IMR-90 (cell line): Measurements from ENCODE around the gene SLC24A3. TPM values are rescaled to one million over a fixed set of nuclear protein-coding genes. Genes with fewer than 3 reads are reported as not detected.

Experiments used
- ATAC-seq: fragments of 200-7000 bp; cut with Tn5 transposase; 2 replicates; pipeline ENCODE4 v1.9.1; 2020; ENCODE audit warnings: low read depth, mild to moderate bottlenecking, moderate library complexity
- BruUV-seq: library from RNA; stranded (reverse); fragments of 400-500 nt; replicated peaks from 2 replicates; lab custom pipeline; 2021; lab: Mats Ljungman, UMichigan
- CTCF ChIA-PET: fragments of 300-600 bp; formaldehyde crosslinking; extraction: SDS; loops from one replicate; lab custom pipeline; 2021; ENCODE audit warnings: antibody characterized with exemption; lab: Yijun Ruan, JAX
- POLR2A ChIA-PET: fragments of 300-600 bp; sonication (Branson Sonifier 250); formaldehyde crosslinking; loops from one replicate; lab custom pipeline; 2022; ENCODE audit warnings: antibody characterized with exemption; ENCODE audit not compliant: unreplicated experiment; lab: Charles Lee
- DNase-seq: peaks from one replicate; pipeline ENCODE4 v3.0.0; 2013
- H2AFZ ChIP-seq: replicated peaks from 2 replicates; pipeline ENCODE3; 2013; ENCODE audit warnings: low read length, mild to moderate bottlenecking; ENCODE audit not compliant: poor library complexity
- H2AK5ac ChIP-seq: 2 replicates; pipeline ENCODE4 v1.6.1; 2013; ENCODE audit warnings: low read depth, low read length, inconsistent platforms
- H2AK9ac ChIP-seq: replicated peaks from 2 replicates; pipeline ENCODE3; 2013; ENCODE audit warnings: mild to moderate bottlenecking, low read depth, low read length, moderate library complexity; ENCODE audit not compliant: poor library complexity
- H2BK120ac ChIP-seq: 2 replicates; pipeline ENCODE4 v1.6.1; 2013; ENCODE audit warnings: low read depth, low read length, inconsistent platforms
- H2BK15ac ChIP-seq: 3 replicates; pipeline ENCODE4 v1.6.1; 2013; ENCODE audit warnings: low read depth, low read length, inconsistent platforms
- H2BK20ac ChIP-seq: 2 replicates; pipeline ENCODE4 v1.6.1; 2013; ENCODE audit warnings: low read depth, mild to moderate bottlenecking, inconsistent platforms, low read length, moderate library complexity
- H2BK5ac ChIP-seq: 2 replicates; pipeline ENCODE4 v1.6.1; 2013; ENCODE audit warnings: mild to moderate bottlenecking, low read depth, low read length, inconsistent platforms; ENCODE audit not compliant: poor library complexity, severe bottlenecking
- H3K14ac ChIP-seq: replicated peaks from 2 replicates; pipeline ENCODE4 v1.6.1; 2013; ENCODE audit warnings: low read depth, low read length, inconsistent platforms
- H3K18ac ChIP-seq: 2 replicates; pipeline ENCODE4 v1.6.1; 2013; ENCODE audit warnings: low read depth, low read length, control low read depth
- H3K23ac ChIP-seq: 2 replicates; pipeline ENCODE4 v1.6.1; 2013; ENCODE audit warnings: low read depth, low read length, inconsistent platforms
- H3K27ac ChIP-seq: 2 replicates; pipeline ENCODE4 v1.5.1; 2013; ENCODE audit warnings: mild to moderate bottlenecking, control low read depth, low read length; ENCODE audit not compliant: insufficient read depth
- H3K27me3 ChIP-seq: 2 replicates; pipeline ENCODE4 v1.6.1; 2013; ENCODE audit warnings: low read length; ENCODE audit not compliant: control insufficient read depth, insufficient read depth
- H3K36me3 ChIP-seq: 2 replicates; pipeline ENCODE4 v1.6.1; 2013; ENCODE audit warnings: low read length, mixed read lengths; ENCODE audit not compliant: control insufficient read depth, insufficient read depth
- H3K4ac ChIP-seq: 2 replicates; pipeline ENCODE4 v1.6.1; 2013; ENCODE audit warnings: low read depth, low read length, inconsistent platforms
- H3K4me1 ChIP-seq: 2 replicates; pipeline ENCODE4 v1.6.1; 2013; ENCODE audit warnings: low read length, mixed read lengths; ENCODE audit not compliant: control insufficient read depth, insufficient read depth
- H3K4me2 ChIP-seq: 2 replicates; pipeline ENCODE4 v1.6.1; 2013; ENCODE audit warnings: low read depth, mild to moderate bottlenecking, control low read depth, low read length, moderate library complexity
- H3K4me3 ChIP-seq: 2 replicates; pipeline ENCODE4 v1.5.1; 2013; ENCODE audit warnings: low read depth, mild to moderate bottlenecking, control low read depth, low read length, moderate library complexity; ENCODE audit not compliant: insufficient read depth
- H3K56ac ChIP-seq: 2 replicates; pipeline ENCODE4 v1.6.1; 2013; ENCODE audit warnings: low read length, inconsistent platforms; ENCODE audit not compliant: insufficient read depth; ENCODE audit errors: extremely low read depth
- H3K79me1 ChIP-seq, 2 experiments: 2 replicates each; pipeline ENCODE4 v1.6.1; 2013; ENCODE audit warnings: low read length in 2 of 2, inconsistent platforms in 1 of 2, low read depth in 1 of 2
- H3K9ac ChIP-seq: 2 replicates; pipeline ENCODE4 v1.6.1; 2013; ENCODE audit warnings: low read depth, low read length, control low read depth
- H3K9me1 ChIP-seq: 2 replicates; pipeline ENCODE4 v1.6.1; 2013; ENCODE audit warnings: low read length, inconsistent platforms; ENCODE audit not compliant: insufficient read depth
- H3K9me3 ChIP-seq: 2 replicates; pipeline ENCODE4 v1.6.1; 2013; ENCODE audit warnings: low read length; ENCODE audit not compliant: control insufficient read depth, insufficient read depth
- H4K20me1 ChIP-seq: 2 replicates; pipeline ENCODE4 v1.6.1; 2013; ENCODE audit warnings: low read length, inconsistent platforms; ENCODE audit not compliant: insufficient read depth
- H4K5ac ChIP-seq: 2 replicates; pipeline ENCODE4 v1.6.1; 2013; ENCODE audit warnings: mild to moderate bottlenecking, low read depth, low read length, control low read depth
- H4K8ac ChIP-seq, 2 experiments: 2 replicates each; pipeline ENCODE4 v1.6.1; 2013; ENCODE audit warnings: low read depth in 2 of 2, low read length in 2 of 2, control low read depth in 1 of 2, inconsistent platforms in 1 of 2
- H4K91ac ChIP-seq: 2 replicates; pipeline ENCODE4 v1.6.1; 2013; ENCODE audit warnings: low read depth, low read length, inconsistent platforms; ENCODE audit not compliant: insufficient read depth
- CHD1 ChIP-seq: IDR thresholded peaks from 2 replicates; pipeline ENCODE4 v1.6.1; 2012; ENCODE audit warnings: low read depth, low read length, improper control_type of control experiment
- MAFK ChIP-seq: IDR thresholded peaks from 2 replicates; pipeline ENCODE4 v1.6.1; 2012; ENCODE audit warnings: low read depth, low read length, improper control_type of control experiment
- MAZ ChIP-seq: IDR thresholded peaks from 2 replicates; pipeline ENCODE4 v1.6.1; 2012; ENCODE audit warnings: low read depth, mild to moderate bottlenecking, low read length, improper control_type of control experiment, moderate library complexity, borderline replicate concordance
- NFE2L2 ChIP-seq: fragments of 150-350 bp; IDR thresholded peaks from 2 replicates; pipeline ENCODE4 v1.6.1; 2016; ENCODE audit warnings: low read depth, mild to moderate bottlenecking, low read length
- POLR2A ChIP-seq: IDR thresholded peaks from 2 replicates; pipeline ENCODE4 v1.6.1; 2012; ENCODE audit warnings: mild to moderate bottlenecking, low read depth, low read length
- RAD21 ChIP-seq: IDR thresholded peaks from 2 replicates; pipeline ENCODE4 v1.6.1; 2012; ENCODE audit warnings: low read length, improper control_type of control experiment
- RFX5 ChIP-seq: IDR thresholded peaks from 2 replicates; pipeline ENCODE4 v1.8.0; 2012; ENCODE audit warnings: low read depth, mild to moderate bottlenecking, low read length, moderate library complexity
- SMC3 ChIP-seq: fragments of 150-350 bp; IDR thresholded peaks from 2 replicates; pipeline ENCODE4 v1.6.1; 2016; ENCODE audit warnings: low read depth, mild to moderate bottlenecking, antibody characterized with exemption, low read length, moderate library complexity
- WGBS, 2 experiments: methylation state at CpG; one replicate each; pipeline versions ENCODE4 v1.1.5 to v1.1.7; 2013; ENCODE audit warnings: missing lambda C conversion rate in 2 of 2; ENCODE audit not compliant: insufficient read length in 1 of 2; ENCODE audit errors: extremely low coverage in 2 of 2; 5-methylcytosine and 5-hydroxymethylcytosine counted together
- dilution Hi-C: fragments of 300-500 bp; cut with HindIII; formaldehyde crosslinking; loops from one replicate; pipeline ENCODE4 v1.14.3; 2018; ENCODE audit warnings: low sequenced_read_pairs; ENCODE audit not compliant: unreplicated experiment
- in situ Hi-C: fragments of 300-500 bp; cut with MboI; formaldehyde crosslinking; loops from 3 replicates; pipeline ENCODE4 v1.14.3; 2019; ENCODE audit warnings: low sequenced_read_pairs, inconsistent platforms, mixed read lengths
- intact Hi-C: fragments of 100-400 bp; cut with micrococcal nuclease; formaldehyde crosslinking; loops from 2 replicates; pipeline ENCODE4 v1.10.0; 2022
- polyA plus RNA-seq, 3 experiments: library from polyadenylated mRNA; depleted of rRNA; stranded (reverse); fragments of >200 nt; gene quantifications; 2 replicates each; pipeline ENCODE4 v1.2.3, GENCODE V29; 2012; ENCODE audit warnings: low replicate concordance in 1 of 3
- total RNA-seq: library from RNA; depleted of rRNA; stranded (reverse); fragments of >200 nt; gene quantifications from 2 replicates; pipeline ENCODE4 v1.2.3, GENCODE V29; 2012
- TF ChIP-seq, protein P1 (sequence below): conservative IDR thresholded peaks from 2 replicates; pipeline ENCODE4 v1.5.1; 2012; ENCODE audit warnings: mild to moderate bottlenecking, low read depth, low read length, improper control_type of control experiment

Gene SLC24A3
- total and polyA plus RNA-seq, 2 of the 4 experiments (the other 2 are of a cell fraction), result not detected

DNA sequence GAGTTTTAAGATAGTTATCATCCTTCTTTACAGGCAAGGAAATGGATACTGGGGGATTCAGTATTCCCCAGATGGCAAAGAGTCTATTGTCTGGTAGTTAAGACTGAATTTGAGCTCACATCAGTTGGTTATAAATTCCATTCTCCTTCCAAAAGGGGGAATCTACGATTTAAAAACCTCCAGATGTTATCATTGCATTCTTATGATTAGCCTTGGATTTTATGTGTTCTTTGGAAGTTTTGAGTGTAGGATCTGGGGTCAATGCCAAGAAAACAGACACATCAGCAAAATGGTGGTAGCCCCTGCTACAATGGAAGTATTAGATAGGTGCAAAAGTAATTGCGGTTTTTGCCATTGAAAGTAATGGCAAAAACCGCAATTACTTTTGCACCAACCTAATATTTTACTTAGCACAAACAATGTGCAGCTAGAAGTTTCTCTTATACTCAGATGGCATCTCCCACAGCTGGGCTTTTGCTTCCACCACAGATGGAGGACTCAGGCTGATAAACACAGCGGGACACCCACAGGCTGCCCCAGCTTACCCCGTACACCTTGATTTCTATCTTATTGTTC lies 377.4 kb downstream of the SLC24A3 start:
- no peak overlapping the region for H3K4me2 ChIP-seq
- H3K9ac ChIP-seq, result no peak overlapping the region
- H3K56ac ChIP-seq, result no peak overlapping the region
- H2BK5ac ChIP-seq, result no peak overlapping the region
- no peaks in the 10 kb centered on the region for H3K9me1 ChIP-seq
- no peak overlapping the region for H2AK5ac ChIP-seq
- no peak for ATAC-seq
- ChIA-PET CTCF (no interaction called here), POLR2A (no interaction called here)
- no peak overlapping the region for H3K4ac ChIP-seq
- no peak overlapping the region for H2AK9ac ChIP-seq
- no TSS peak for BruUV-seq
- no peak for TF ChIP-seq CHD1
- no peak for TF ChIP-seq MAFK
- TF ChIP-seq MAZ, result no peak
- no peak for TF ChIP-seq SMC3
- no peak for TF ChIP-seq NFE2L2
- no peak for TF ChIP-seq POLR2A
- no peak for TF ChIP-seq RAD21
- no peak for TF ChIP-seq RFX5
- TF ChIP-seq, protein P1, sequence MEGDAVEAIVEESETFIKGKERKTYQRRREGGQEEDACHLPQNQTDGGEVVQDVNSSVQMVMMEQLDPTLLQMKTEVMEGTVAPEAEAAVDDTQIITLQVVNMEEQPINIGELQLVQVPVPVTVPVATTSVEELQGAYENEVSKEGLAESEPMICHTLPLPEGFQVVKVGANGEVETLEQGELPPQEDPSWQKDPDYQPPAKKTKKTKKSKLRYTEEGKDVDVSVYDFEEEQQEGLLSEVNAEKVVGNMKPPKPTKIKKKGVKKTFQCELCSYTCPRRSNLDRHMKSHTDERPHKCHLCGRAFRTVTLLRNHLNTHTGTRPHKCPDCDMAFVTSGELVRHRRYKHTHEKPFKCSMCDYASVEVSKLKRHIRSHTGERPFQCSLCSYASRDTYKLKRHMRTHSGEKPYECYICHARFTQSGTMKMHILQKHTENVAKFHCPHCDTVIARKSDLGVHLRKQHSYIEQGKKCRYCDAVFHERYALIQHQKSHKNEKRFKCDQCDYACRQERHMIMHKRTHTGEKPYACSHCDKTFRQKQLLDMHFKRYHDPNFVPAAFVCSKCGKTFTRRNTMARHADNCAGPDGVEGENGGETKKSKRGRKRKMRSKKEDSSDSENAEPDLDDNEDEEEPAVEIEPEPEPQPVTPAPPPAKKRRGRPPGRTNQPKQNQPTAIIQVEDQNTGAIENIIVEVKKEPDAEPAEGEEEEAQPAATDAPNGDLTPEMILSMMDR, result no peak
- no peaks in the 10 kb centered on the region for H3K4me1 ChIP-seq
- no peak overlapping the region for H3K14ac ChIP-seq
- no peaks in the 10 kb centered on the region for H3K36me3 ChIP-seq
- no peak overlapping the region for H3K27ac ChIP-seq
- in situ Hi-C loops, result no loop called here
- DNase-seq, result no peak
- H3K23ac ChIP-seq, result no peak overlapping the region
- no peaks in the 10 kb centered on the region for H4K20me1 ChIP-seq
- H2AFZ ChIP-seq, result no peak overlapping the region
- H3K18ac ChIP-seq, result no peak overlapping the region
- H2BK120ac ChIP-seq, result no peak overlapping the region
- intact Hi-C loops, result loop anchor here (10.0 kb wide), 1 partner anchor 955 kb away; no protein-coding TSS in a partner anchor
- no peaks in the 10 kb centered on the region; the same call in 1 of the 2 replicates for H3K27me3 ChIP-seq
- no peak overlapping the region for H3K4me3 ChIP-seq
- no peaks in the 10 kb centered on the region for H3K9me3 ChIP-seq
- H4K8ac ChIP-seq, result no peak overlapping the region
- H4K5ac ChIP-seq, result no peak overlapping the region
- no peaks in the 10 kb centered on the region for H3K79me1 ChIP-seq
- dilution Hi-C loops, result no loop called here
- H2BK20ac ChIP-seq, result no peak overlapping the region
- H4K91ac ChIP-seq, result no peak overlapping the region
- no peak overlapping the region for H2BK15ac ChIP-seq
- WGBS, 2 experiments, result 40% methylated on average over 1 of the region's 5 CpGs; no CpG with 5 or more reads in 1 of the 2 experiments
